ENCODE measurements around the gene ETV4.
"Not testable (repeated sequence)": the region's sequence is repeated elsewhere in the genome, so short reads cannot be mapped to it uniquely, and the experiment has no call there.

ETV4 gene

GRCh38 chr17:43543300-43543699 lies 2.8 kb downstream of the ETV4 start:
- DNase-seq = no peak

GRCh38 chr17:43542859-43543258 lies 3.3 kb downstream of the ETV4 start:
- DNase-seq = no peak

- no peak for DNase-seq
Observed at GRCh38 chr17:43540821-43541674, 5.1 kb downstream of the ETV4 start.

GRCh38 chr17:43536236-43536992 lies 9.7 kb downstream of the ETV4 start:
- peak; percentile 65 for DNase-seq

GRCh38 chr17:43534909-43535308 lies 11.2 kb downstream of the ETV4 start:
- DNase-seq = no peak

- no peak for DNase-seq
Observed at GRCh38 chr17:43533699-43534098, 12.4 kb downstream of the ETV4 start.

GRCh38 chr17:43532581-43532980 lies 13.6 kb downstream of the ETV4 start:
- no peak for DNase-seq

GRCh38 chr17:43531955-43532354 lies 14.2 kb downstream of the ETV4 start:
- DNase-seq = no peak

GRCh38 chr17:43531082-43531378 lies 15.1 kb downstream of the ETV4 start:
- peak; percentile 81 for DNase-seq

- DNase-seq = peak; percentile 99
Observed at GRCh38 chr17:43530288-43531081, 15.7 kb downstream of the ETV4 start.

- no peak for DNase-seq
Observed at GRCh38 chr17:43529947-43530287, 16.2 kb downstream of the ETV4 start.

- DNase-seq = no peak
Observed at GRCh38 chr17:43528988-43529814, 16.9 kb downstream of the ETV4 start.

- no peak for DNase-seq
Observed at GRCh38 chr17:43528319-43528987, 17.7 kb downstream of the ETV4 start.

- peak; percentile 55 for DNase-seq
Observed at GRCh38 chr17:43526886-43527648, 19.1 kb downstream of the ETV4 start.

- DNase-seq = no peak
Observed at GRCh38 chr17:43524945-43525575, 21.1 kb downstream of the ETV4 start.

GRCh38 chr17:43521389-43521788 lies 24.8 kb downstream of the ETV4 start:
- DNase-seq = no peak

GRCh38 chr17:43517615-43518386 lies 28.3 kb downstream of the ETV4 start:
- DNase-seq = no peak

- no peak for DNase-seq
Observed at GRCh38 chr17:43517161-43517560, 29.0 kb downstream of the ETV4 start.

- peak; percentile 25 for DNase-seq
Observed at GRCh38 chr17:43515656-43516055, 30.5 kb downstream of the ETV4 start.

GRCh38 chr17:43511199-43511598 lies 34.9 kb downstream of the ETV4 start:
- DNase-seq = not testable (repeated sequence)
